ENCODE measurements around the gene SH2B2.
A peak's percentile ranks its signal among the peaks of the same experiment; 100 is the strongest.
"Not testable (repeated sequence)": the region's sequence is repeated elsewhere in the genome, so short reads cannot be mapped to it uniquely, and the experiment has no call there.

SH2B2 gene

GRCh38 chr7:102330666-102331460, 44.2 kb downstream of the SH2B2 start:
- not testable (repeated sequence) for DNase-seq (ENCODE audit: low read depth in 2 of 2)

GRCh38 chr7:102335574-102335973, 48.9 kb downstream of the SH2B2 start:
- not testable (repeated sequence) for DNase-seq (ENCODE audit: low read depth in 2 of 2)

- not testable (repeated sequence) for DNase-seq (ENCODE audit: low read depth in 2 of 2)
These were observed 50.3 kb downstream of the SH2B2 start for GRCh38 chr7:102337002-102337401.

GRCh38 chr7:102337420-102337819, 50.8 kb downstream of the SH2B2 start:
- not testable (repeated sequence) for DNase-seq (ENCODE audit: low read depth in 2 of 2)

- not testable (repeated sequence) for DNase-seq (ENCODE audit: low read depth in 2 of 2)
These were observed 54.1 kb downstream of the SH2B2 start for GRCh38 chr7:102340599-102341368.

GRCh38 chr7:102346983-102347382, 60.3 kb downstream of the SH2B2 start:
- not testable (repeated sequence) for DNase-seq (ENCODE audit: low read depth in 2 of 2)

- DNase-seq (ENCODE audit: low read depth in 2 of 2): not testable (repeated sequence)
These were observed 69.7 kb downstream of the SH2B2 start, which contains the start of gene SPDYE6 for GRCh38 chr7:102356344-102356743. TSS of gene SPDYE6 (minus strand) at chr7:102356444. CDS start at chr7:102356023, 421 bp downstream.

- peak; percentile 84 to 90 for DNase-seq (ENCODE audit: low read depth in 2 of 2)
These were observed 77.1 kb downstream of the SH2B2 start for GRCh38 chr7:102363549-102364393.

GRCh38 chr7:102364394-102364886, 77.8 kb downstream of the SH2B2 start:
- DNase-seq (ENCODE audit: low read depth in 2 of 2): not testable (repeated sequence)

GRCh38 chr7:102365390-102365789, 78.7 kb downstream of the SH2B2 start:
- DNase-seq (ENCODE audit: low read depth in 2 of 2): not testable (repeated sequence)

- DNase-seq (ENCODE audit: low read depth in 2 of 2): not testable (repeated sequence)
These were observed 83.4 kb downstream of the SH2B2 start for GRCh38 chr7:102370038-102370437.

Measured in activated CD8-positive, alpha-beta memory T cell treated with anti-CD3 and anti-CD28 coated beads for 4 hours (primary cell).